ENCODE data around the gene TYW1B.
"Not testable (repeated sequence)": the region's sequence is repeated elsewhere in the genome, so short reads cannot be mapped to it uniquely, and the experiment has no call there.

TYW1B gene

DNA sequence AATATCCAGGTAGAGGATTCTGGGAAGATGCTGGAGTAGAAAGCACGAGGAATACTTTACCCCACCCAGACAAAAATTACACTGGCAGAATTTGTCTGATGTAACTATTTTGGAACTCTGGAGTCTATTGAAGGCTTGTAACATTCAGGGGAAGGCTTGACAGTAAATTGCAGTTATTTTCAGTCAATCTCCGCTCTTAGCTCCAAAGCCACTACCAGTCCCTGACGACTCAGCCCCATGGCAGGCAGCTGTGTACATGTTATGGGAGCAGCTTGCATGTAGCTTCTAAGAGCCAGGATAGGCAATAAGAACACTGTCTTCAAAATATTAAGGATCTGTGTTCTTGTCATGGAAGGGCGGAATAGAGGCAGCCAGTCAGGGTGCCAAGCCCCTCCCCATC lies 238.0 kb downstream of the TYW1B start:
- not testable (repeated sequence) for H3K27me3 ChIP-seq (ENCODE audit: control insufficient read depth, insufficient read depth, low read length); H3K9ac ChIP-seq (ENCODE audit: low read length); H3K27ac ChIP-seq (ENCODE audit: low read depth, low read length); H3K4me1 ChIP-seq (ENCODE audit: control insufficient read depth, insufficient read depth, low read length); H3K4me3 ChIP-seq (ENCODE audit: low read length); H3K36me3 ChIP-seq (ENCODE audit: control insufficient read depth, insufficient read depth, low read length)

DNA sequence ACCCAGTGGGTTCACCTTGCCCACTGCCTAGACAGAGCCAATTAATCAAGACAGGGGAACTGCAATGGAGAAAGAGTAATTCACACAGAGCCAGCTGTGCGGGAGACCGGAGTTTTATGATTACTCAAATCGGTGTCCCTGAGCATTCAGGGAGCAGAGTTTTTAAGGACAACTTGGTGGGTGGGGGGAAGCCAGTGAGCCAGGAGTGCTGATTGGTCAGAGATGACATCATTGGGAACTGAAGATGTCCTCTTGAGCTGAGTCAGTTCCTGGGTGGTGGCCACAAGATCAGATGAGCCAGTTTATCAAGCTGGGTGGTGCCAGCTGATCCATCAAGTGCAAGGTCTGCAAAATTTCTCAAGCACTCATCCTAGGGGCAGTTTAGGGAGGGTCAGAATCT lies 240.7 kb downstream of the TYW1B start:
- H3K27me3 ChIP-seq (ENCODE audit: control insufficient read depth, insufficient read depth, low read length); H3K36me3 ChIP-seq (ENCODE audit: control insufficient read depth, insufficient read depth, low read length); H3K27ac ChIP-seq (ENCODE audit: low read depth, low read length); H3K4me1 ChIP-seq (ENCODE audit: control insufficient read depth, insufficient read depth, low read length); H3K4me3 ChIP-seq (ENCODE audit: low read length); H3K9ac ChIP-seq (ENCODE audit: low read length): not testable (repeated sequence)

DNA sequence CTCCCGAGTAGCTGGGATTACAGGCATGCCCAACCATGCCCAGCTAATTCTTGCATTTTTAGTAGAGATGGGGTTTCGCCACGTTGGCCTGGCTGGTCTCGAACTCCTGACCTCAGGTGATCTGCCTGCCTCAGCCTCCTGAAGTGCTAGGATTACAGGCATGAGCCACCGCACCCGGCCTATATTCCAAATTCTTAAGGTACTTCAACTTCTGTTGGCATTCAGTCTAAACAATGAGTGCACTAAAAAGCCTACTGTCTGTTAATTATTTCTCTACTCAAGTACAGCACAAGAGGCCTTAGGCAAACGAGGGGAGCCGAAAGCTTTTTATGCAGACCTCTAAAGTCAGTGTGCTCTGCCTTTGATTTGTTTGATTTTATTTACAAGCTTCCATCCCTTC lies 243.4 kb downstream of the TYW1B start:
- H3K36me3 ChIP-seq (ENCODE audit: control insufficient read depth, insufficient read depth, low read length); H3K4me1 ChIP-seq (ENCODE audit: control insufficient read depth, insufficient read depth, low read length); H3K4me3 ChIP-seq (ENCODE audit: low read length); H3K9ac ChIP-seq (ENCODE audit: low read length); H3K27ac ChIP-seq (ENCODE audit: low read depth, low read length); H3K27me3 ChIP-seq (ENCODE audit: control insufficient read depth, insufficient read depth, low read length): not testable (repeated sequence)

GRCh38 chr7:72583620-72584361 lies 244.2 kb downstream of the TYW1B start:
- H3K4me3 ChIP-seq (ENCODE audit: low read length); H3K27me3 ChIP-seq (ENCODE audit: control insufficient read depth, insufficient read depth, low read length); H3K4me1 ChIP-seq (ENCODE audit: control insufficient read depth, insufficient read depth, low read length); H3K36me3 ChIP-seq (ENCODE audit: control insufficient read depth, insufficient read depth, low read length); H3K9ac ChIP-seq (ENCODE audit: low read length); H3K27ac ChIP-seq (ENCODE audit: low read depth, low read length): not testable (repeated sequence)

DNA sequence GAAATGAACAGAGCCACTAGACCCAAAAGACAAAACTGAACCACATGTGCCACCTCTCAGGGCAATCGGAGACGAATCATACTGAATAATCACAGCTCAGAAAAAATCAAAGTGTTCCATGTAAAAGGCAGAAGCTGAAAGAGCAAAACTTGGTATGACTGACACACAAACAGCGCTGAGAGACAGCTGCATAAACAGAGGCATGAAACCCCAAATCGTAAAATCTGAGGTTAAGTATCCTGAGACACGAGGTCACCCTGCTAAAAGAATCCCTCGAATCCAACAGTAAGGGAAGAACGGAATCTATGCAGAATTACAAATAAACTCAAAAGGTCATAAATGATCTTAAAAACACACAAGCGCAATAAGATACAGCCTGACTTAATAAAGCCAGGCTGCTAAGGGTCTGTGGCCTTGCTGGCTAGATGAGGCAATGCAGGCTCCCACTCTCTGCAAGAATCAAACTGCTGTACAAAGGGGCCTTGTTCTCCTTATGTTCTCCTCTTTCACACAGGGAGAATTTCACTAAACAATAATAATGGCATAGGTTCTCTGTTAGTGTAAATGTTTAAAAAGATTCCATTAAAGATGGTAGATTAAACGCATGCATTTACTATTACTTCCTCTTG lies 247.7 kb downstream of the TYW1B start:
- H3K4me3 ChIP-seq (ENCODE audit: low read length); H3K9ac ChIP-seq (ENCODE audit: low read length); H3K4me1 ChIP-seq (ENCODE audit: control insufficient read depth, insufficient read depth, low read length); H3K27ac ChIP-seq (ENCODE audit: low read depth, low read length); H3K27me3 ChIP-seq (ENCODE audit: control insufficient read depth, insufficient read depth, low read length); H3K36me3 ChIP-seq (ENCODE audit: control insufficient read depth, insufficient read depth, low read length): not testable (repeated sequence)

GRCh38 chr7:72577107-72577506 lies 250.9 kb downstream of the TYW1B start:
- H3K4me1 ChIP-seq (ENCODE audit: control insufficient read depth, insufficient read depth, low read length) = no peaks in the 10 kb centered on the region
- no peaks in the 10 kb centered on the region for H3K36me3 ChIP-seq (ENCODE audit: control insufficient read depth, insufficient read depth, low read length)

DNA sequence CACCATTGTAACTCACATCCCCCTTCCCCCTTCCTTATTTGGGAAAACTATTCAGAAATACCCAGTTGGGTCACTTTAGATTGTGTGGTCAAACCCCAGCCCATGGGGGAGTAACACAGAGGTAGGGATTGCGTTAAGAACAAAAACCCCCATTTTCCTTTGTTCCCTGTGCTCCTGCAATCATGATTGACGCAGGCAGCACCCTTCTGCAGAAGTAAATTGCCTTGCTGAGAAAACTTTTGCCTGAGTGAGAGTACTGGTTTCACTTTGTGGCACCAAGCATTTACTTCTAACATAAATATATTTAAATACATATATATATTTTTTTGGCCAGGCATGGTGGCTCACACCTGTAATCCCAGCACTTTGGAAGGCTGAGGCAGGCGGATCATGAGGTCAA lies 266.0 kb downstream of the TYW1B start:
- H3K4me1 ChIP-seq (ENCODE audit: control insufficient read depth, insufficient read depth, low read length); H3K27me3 ChIP-seq (ENCODE audit: control insufficient read depth, insufficient read depth, low read length): not testable (repeated sequence)

More at GRCh38 chr7:72577107-72577506, 250.9 kb downstream of the TYW1B start:
- Histone ChIP-seq H3K27ac (ENCODE audit: low read depth, low read length) (no peak overlapping the region), H3K9ac (ENCODE audit: low read length) (no peak overlapping the region), H3K4me3 (ENCODE audit: low read length) (no peak overlapping the region), H3K27me3 (ENCODE audit: control insufficient read depth, insufficient read depth, low read length) (no peaks in the 10 kb centered on the region)

DNA sequence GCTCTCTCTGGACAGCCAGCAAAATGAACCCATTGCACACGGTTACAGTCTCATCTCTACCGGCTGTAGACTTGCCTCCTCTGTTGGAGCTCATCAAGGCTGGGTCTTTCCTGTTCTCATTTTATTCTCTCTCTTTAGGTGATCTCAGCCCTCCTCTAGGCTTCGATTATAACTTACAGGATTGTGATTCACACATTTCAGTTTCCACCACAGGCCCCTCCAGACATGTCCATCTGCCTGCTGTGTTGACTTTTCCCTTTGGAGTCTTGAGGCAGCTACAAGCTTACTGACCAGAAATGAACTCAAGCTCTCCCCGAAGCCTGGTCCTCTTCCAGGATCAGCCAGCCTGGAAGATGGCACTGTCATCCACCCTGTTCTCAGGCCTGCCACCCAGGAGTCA lies 268.5 kb downstream of the TYW1B start:
- not testable (repeated sequence) for H3K4me1 ChIP-seq (ENCODE audit: control insufficient read depth, insufficient read depth, low read length); H3K4me3 ChIP-seq (ENCODE audit: low read length); H3K27ac ChIP-seq (ENCODE audit: low read depth, low read length); H3K36me3 ChIP-seq (ENCODE audit: control insufficient read depth, insufficient read depth, low read length); H3K27me3 ChIP-seq (ENCODE audit: control insufficient read depth, insufficient read depth, low read length); H3K9ac ChIP-seq (ENCODE audit: low read length)

More for the DNA sequence above, 266.0 kb downstream of the TYW1B start:
- not testable (repeated sequence) for H3K4me3 ChIP-seq (ENCODE audit: low read length); H3K27ac ChIP-seq (ENCODE audit: low read depth, low read length); H3K36me3 ChIP-seq (ENCODE audit: control insufficient read depth, insufficient read depth, low read length); H3K9ac ChIP-seq (ENCODE audit: low read length)

- not testable (repeated sequence) for H3K4me3 ChIP-seq (ENCODE audit: low read length); H3K36me3 ChIP-seq (ENCODE audit: control insufficient read depth, insufficient read depth, low read length); H3K27ac ChIP-seq (ENCODE audit: low read depth, low read length); H3K9ac ChIP-seq (ENCODE audit: low read length); H3K27me3 ChIP-seq (ENCODE audit: control insufficient read depth, insufficient read depth, low read length); H3K4me1 ChIP-seq (ENCODE audit: control insufficient read depth, insufficient read depth, low read length)
Measured at GRCh38 chr7:72556733-72557132, 271.3 kb downstream of the TYW1B start.

GRCh38 chr7:72555238-72555637 lies 272.8 kb downstream of the TYW1B start:
- not testable (repeated sequence) for H3K27me3 ChIP-seq (ENCODE audit: control insufficient read depth, insufficient read depth, low read length); H3K9ac ChIP-seq (ENCODE audit: low read length); H3K4me1 ChIP-seq (ENCODE audit: control insufficient read depth, insufficient read depth, low read length); H3K4me3 ChIP-seq (ENCODE audit: low read length); H3K36me3 ChIP-seq (ENCODE audit: control insufficient read depth, insufficient read depth, low read length); H3K27ac ChIP-seq (ENCODE audit: low read depth, low read length)

GRCh38 chr7:72554401-72554800 lies 273.6 kb downstream of the TYW1B start:
- H3K4me3 ChIP-seq (ENCODE audit: low read length); H3K27me3 ChIP-seq (ENCODE audit: control insufficient read depth, insufficient read depth, low read length); H3K9ac ChIP-seq (ENCODE audit: low read length); H3K4me1 ChIP-seq (ENCODE audit: control insufficient read depth, insufficient read depth, low read length); H3K27ac ChIP-seq (ENCODE audit: low read depth, low read length); H3K36me3 ChIP-seq (ENCODE audit: control insufficient read depth, insufficient read depth, low read length): not testable (repeated sequence)

GRCh38 chr7:72550454-72550853 lies 277.5 kb downstream of the TYW1B start:
- H3K27ac ChIP-seq (ENCODE audit: low read depth, low read length); H3K36me3 ChIP-seq (ENCODE audit: control insufficient read depth, insufficient read depth, low read length); H3K4me3 ChIP-seq (ENCODE audit: low read length); H3K27me3 ChIP-seq (ENCODE audit: control insufficient read depth, insufficient read depth, low read length); H3K4me1 ChIP-seq (ENCODE audit: control insufficient read depth, insufficient read depth, low read length); H3K9ac ChIP-seq (ENCODE audit: low read length): not testable (repeated sequence)

DNA sequence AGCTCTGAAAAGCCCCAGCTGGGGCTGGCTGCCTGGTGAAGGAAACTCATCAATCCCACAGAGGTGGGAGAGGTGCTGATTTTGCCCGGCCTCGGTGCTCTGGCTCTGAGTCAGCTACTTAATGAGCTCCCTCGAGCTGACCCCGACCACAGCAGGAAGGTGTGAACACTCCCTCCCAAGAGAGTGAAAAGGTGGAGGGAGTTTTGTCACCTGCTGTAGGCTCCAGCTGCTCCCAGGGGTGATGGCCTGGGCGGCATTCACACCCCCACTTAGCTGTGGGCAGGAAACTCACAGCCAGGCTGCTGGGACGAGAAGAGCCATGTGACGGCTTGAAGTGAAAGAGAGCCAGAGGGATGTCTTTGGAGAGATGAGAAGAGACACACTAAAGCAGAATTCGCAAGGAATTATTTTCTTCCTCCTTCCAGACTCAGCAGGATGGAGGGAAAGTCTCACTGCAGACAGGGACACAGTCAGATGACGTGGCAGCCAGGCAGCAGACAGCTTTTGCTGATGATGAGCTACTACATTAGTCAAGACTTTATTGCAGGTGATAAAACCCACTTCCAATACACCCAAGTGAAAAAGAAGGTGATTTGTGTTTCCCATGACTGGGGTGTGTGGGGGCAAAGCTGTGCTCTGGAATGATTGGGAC lies 281.3 kb downstream of the TYW1B start:
- H3K9ac ChIP-seq (ENCODE audit: low read length); H3K27me3 ChIP-seq (ENCODE audit: control insufficient read depth, insufficient read depth, low read length); H3K4me1 ChIP-seq (ENCODE audit: control insufficient read depth, insufficient read depth, low read length); H3K27ac ChIP-seq (ENCODE audit: low read depth, low read length); H3K36me3 ChIP-seq (ENCODE audit: control insufficient read depth, insufficient read depth, low read length); H3K4me3 ChIP-seq (ENCODE audit: low read length): not testable (repeated sequence)

Data from rectal smooth muscle tissue (tissue), 1 donor.